ENCODE measurements around the gene GPR179. TPM values are rescaled to one million over a fixed set of nuclear protein-coding genes. Genes with fewer than 3 reads are reported as not detected.
A peak's percentile ranks its signal among the peaks of the same experiment; 100 is the strongest.
"Not testable (repeated sequence)": the region's sequence is repeated elsewhere in the genome, so short reads cannot be mapped to it uniquely, and the experiment has no call there.

Gene GPR179
- total RNA-seq, 1 donor from 2014 or later, result not detected

GRCh38 chr17:38322897-38323296 is 20.9 kb downstream of the GPR179 start:
- no peak for ATAC-seq

GRCh38 chr17:38322156-38322779 is 21.5 kb downstream of the GPR179 start:
- peak; percentile 52 for ATAC-seq

GRCh38 chr17:38320482-38320881 is 23.3 kb downstream of the GPR179 start:
- peak; percentile 88 for ATAC-seq

- no peak for ATAC-seq
Observed at GRCh38 chr17:38317081-38317480, 26.7 kb downstream of the GPR179 start.

GRCh38 chr17:38315497-38315896 is 28.3 kb downstream of the GPR179 start:
- ATAC-seq, result no peak

- ATAC-seq, result peak; percentile 99
Observed at GRCh38 chr17:38296834-38297517, 46.8 kb downstream of the GPR179 start, which contains the start of gene MRPL45. Gene MRPL45, plus strand, starts transcription at chr17:38297168. Its CDS starts 16 bp downstream, at chr17:38297184.

GRCh38 chr17:38295602-38296365 is 48.0 kb downstream of the GPR179 start:
- ATAC-seq, result not testable (repeated sequence)

- ATAC-seq, result not testable (repeated sequence)
Observed at GRCh38 chr17:38289760-38290159, 54.0 kb downstream of the GPR179 start.

- peak; percentile 46 for ATAC-seq
Observed at GRCh38 chr17:38288217-38288827, 55.4 kb downstream of the GPR179 start.

- ATAC-seq, result peak; percentile 97
Observed at GRCh38 chr17:38286501-38287091, 57.2 kb downstream of the GPR179 start.

GRCh38 chr17:38285994-38286393 is 57.8 kb downstream of the GPR179 start:
- ATAC-seq, result peak; percentile 52

Other genes with a start within 250 kb of the GPR179 start
- not detected for gene TBC1D3E, start 216.0 kb downstream of the GPR179 start, total RNA-seq
- gene TBC1D3, start 151.4 kb downstream of the GPR179 start, total RNA-seq, result not detected
- 27.1 TPM for gene MRPL45, start 46.8 kb downstream of the GPR179 start, total RNA-seq
- gene SOCS7, start 7.9 kb upstream of the GPR179 start, total RNA-seq, result 11.9 TPM
- 148 TPM for gene ARHGAP23, start 84.5 kb upstream of the GPR179 start, total RNA-seq